Thoracic aorta (tissue), 2 donors: ENCODE results near the gene IPO11. TPM values are rescaled to one million over a fixed set of nuclear protein-coding genes. Genes with fewer than 3 reads are reported as not detected.

Experiments used
- ATAC-seq: fragments of 150-250 bp; one replicate; pipeline ENCODE4 v1.8.0; 2017; ENCODE audit warnings: low read depth; ENCODE audit not compliant: insufficient number of reproducible peaks, low FRiP score
- DNase-seq: peaks from one replicate; pipeline ENCODE4 v3.0.0-alpha.2; 2020; ENCODE audit warnings: low spot score
- H3K27ac ChIP-seq, 2 donors: fragments of 200-600 bp; sonication (generic); 1 replicate in 1 of 2; 2 replicates in 1 of 2; pipeline ENCODE4 v1.5.1; 2016; ENCODE audit warnings: mild to moderate bottlenecking in 2 of 2, moderate library complexity in 2 of 2
- H3K27me3 ChIP-seq: fragments of 200-600 bp; sonication (generic); replicated peaks from 2 replicates; pipeline ENCODE4 v1.6.0; 2016; ENCODE audit warnings: mild to moderate bottlenecking; ENCODE audit not compliant: insufficient read depth
- H3K36me3 ChIP-seq: fragments of 200-600 bp; sonication (generic); one replicate; pipeline ENCODE4 v1.5.1; 2016
- H3K4me1 ChIP-seq, 2 donors: fragments of 200-600 bp; sonication (generic); 1 replicate in 1 of 2; 2 replicates in 1 of 2; pipeline versions ENCODE4 v1.5.1 to v1.6.0; 2016; ENCODE audit warnings: low read depth in 2 of 2, mild to moderate bottlenecking in 1 of 2; ENCODE audit not compliant: control insufficient read depth in 1 of 2
- H3K4me3 ChIP-seq: fragments of 200-600 bp; sonication (generic); 2 replicates; pipeline ENCODE4 v1.5.1; 2016; ENCODE audit warnings: mild to moderate bottlenecking
- H3K9me3 ChIP-seq: fragments of 200-600 bp; sonication (generic); 2 replicates; pipeline ENCODE4 v1.5.1; 2016
- total RNA-seq, 2 donors: library from RNA; depleted of rRNA; stranded (reverse); fragments of >200 nt; gene quantifications; one replicate each; pipeline versions ENCODE4 v1.1.0 to v1.2.3, GENCODE V29; 2016
- TF ChIP-seq, protein P1 (sequence below): fragments of 200-600 bp; sonication (generic); IDR thresholded peaks from one replicate; pipeline ENCODE4 v1.5.1; 2019; ENCODE audit warnings: antibody characterized with exemption

Gene IPO11
- total RNA-seq, 2 donors from 2014 or later = 10.7 to 16.5 TPM

DNA sequence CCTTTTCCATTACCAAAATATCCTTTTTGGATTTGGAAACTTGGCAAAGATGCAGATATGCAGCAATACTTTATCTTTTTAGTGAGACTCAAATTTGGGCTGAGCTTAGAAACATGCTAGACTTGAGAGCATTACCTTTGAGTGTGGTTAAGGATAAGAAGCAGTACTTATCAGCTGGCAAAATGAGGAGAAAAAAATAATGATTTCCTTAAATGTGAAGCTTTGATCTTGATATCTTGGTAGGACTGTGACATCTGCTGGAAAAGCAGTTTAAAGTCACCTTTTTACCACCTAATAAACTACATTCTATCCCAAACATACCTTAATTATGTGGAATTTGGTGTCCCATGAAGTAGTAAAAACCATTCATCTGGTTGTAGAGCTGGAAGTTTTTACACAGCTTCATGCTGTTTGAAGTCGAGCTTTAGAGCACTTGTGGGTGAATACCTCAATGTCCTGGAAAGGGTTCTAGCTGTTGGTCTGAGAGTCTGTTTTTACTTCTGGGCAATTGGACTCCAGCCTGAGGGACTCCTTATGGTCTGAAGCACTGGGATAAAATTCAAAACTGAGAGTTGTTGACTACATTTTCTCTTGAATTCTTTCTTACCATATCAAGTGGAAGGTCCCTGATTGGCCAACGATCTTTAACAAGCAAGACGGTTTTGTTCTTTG is 219.5 kb downstream of the IPO11 start:
- Histone ChIP-seq H3K9me3 (no peaks in the 10 kb centered on the region), H3K4me3 (no peak overlapping the region), H3K36me3 (peaks cover 5% of the 10 kb centered on the region), H3K27me3 (no peaks in the 10 kb centered on the region), H3K27ac (no peak overlapping the region), H3K4me1 (peaks cover 5 to 10% of the 10 kb centered on the region in 2 donors)
- DNase-seq (no peak), ATAC-seq (no peak)
- TF ChIP-seq, protein P1, sequence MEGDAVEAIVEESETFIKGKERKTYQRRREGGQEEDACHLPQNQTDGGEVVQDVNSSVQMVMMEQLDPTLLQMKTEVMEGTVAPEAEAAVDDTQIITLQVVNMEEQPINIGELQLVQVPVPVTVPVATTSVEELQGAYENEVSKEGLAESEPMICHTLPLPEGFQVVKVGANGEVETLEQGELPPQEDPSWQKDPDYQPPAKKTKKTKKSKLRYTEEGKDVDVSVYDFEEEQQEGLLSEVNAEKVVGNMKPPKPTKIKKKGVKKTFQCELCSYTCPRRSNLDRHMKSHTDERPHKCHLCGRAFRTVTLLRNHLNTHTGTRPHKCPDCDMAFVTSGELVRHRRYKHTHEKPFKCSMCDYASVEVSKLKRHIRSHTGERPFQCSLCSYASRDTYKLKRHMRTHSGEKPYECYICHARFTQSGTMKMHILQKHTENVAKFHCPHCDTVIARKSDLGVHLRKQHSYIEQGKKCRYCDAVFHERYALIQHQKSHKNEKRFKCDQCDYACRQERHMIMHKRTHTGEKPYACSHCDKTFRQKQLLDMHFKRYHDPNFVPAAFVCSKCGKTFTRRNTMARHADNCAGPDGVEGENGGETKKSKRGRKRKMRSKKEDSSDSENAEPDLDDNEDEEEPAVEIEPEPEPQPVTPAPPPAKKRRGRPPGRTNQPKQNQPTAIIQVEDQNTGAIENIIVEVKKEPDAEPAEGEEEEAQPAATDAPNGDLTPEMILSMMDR = no peak

GRCh38 chr5:62633243-62633642 is 220.7 kb downstream of the IPO11 start:
- no peak for ATAC-seq

DNA sequence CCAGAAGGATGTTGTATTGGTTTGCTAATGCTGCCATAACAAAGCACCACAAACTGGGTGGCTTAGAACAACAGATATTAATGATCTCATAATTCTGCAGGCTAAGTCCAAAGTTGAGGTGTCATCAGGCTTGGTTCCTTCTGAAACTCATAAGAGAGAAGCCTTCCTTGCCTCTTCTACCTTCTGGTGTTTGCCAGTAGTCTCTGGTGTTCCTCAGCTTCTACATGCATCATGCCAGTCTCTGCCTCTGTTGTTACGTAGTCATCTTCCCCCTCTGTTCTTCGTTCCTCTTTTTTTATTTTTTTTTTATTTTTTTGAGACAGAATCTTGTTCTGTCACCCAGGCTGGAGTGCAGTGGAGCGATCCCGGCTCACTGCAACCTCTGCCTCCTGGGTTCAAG is 227.9 kb downstream of the IPO11 start:
- DNase-seq (no peak), ATAC-seq (no peak)
- Histone ChIP-seq H3K9me3 (no peaks in the 10 kb centered on the region), H3K27ac (no peak overlapping the region), H3K36me3 (no peaks in the 10 kb centered on the region), H3K27me3 (no peaks in the 10 kb centered on the region), H3K4me1 (no peaks in the 10 kb centered on the region), H3K4me3 (no peak overlapping the region)
- TF ChIP-seq, protein P1 = no peak

More at GRCh38 chr5:62633243-62633642, 220.7 kb downstream of the IPO11 start:
- Histone ChIP-seq H3K4me3 (no peak overlapping the region), H3K27me3 (no peaks in the 10 kb centered on the region), H3K9me3 (no peaks in the 10 kb centered on the region), H3K36me3 (no peaks in the 10 kb centered on the region), H3K4me1 (peaks cover 5 to 10% of the 10 kb centered on the region in 2 donors), H3K27ac (no peak overlapping the region)
- TF ChIP-seq, protein P1 = no peak
- DNase-seq = no peak

DNA sequence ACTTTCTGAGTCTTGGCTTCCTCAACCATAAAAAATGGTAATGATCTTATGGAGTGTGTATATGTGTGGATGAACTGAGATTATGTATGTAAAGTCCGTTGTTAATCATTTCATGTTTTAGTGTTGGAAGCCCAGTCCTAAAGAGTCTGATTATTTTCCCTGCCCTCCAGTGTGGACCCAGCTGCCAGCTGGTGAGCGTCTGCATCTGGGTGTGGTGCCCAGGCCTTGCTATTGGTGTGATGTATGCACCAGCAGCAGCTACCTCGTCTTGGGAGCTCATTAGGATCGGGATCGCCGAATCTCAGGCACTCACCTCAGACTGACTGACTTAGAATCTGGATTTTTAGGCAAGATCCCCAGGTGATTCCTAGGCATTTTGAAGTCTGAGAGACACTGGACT is 229.9 kb downstream of the IPO11 start:
- no peak overlapping the region for H3K27ac ChIP-seq
- H3K4me1 ChIP-seq = no peaks in the 10 kb centered on the region
- no peak overlapping the region for H3K4me3 ChIP-seq
- ATAC-seq (no peak), DNase-seq (no peak)
- H3K9me3 ChIP-seq = no peaks in the 10 kb centered on the region
- H3K36me3 ChIP-seq = no peaks in the 10 kb centered on the region
- no peaks in the 10 kb centered on the region for H3K27me3 ChIP-seq
- TF ChIP-seq, protein P1 = no peak

DNA sequence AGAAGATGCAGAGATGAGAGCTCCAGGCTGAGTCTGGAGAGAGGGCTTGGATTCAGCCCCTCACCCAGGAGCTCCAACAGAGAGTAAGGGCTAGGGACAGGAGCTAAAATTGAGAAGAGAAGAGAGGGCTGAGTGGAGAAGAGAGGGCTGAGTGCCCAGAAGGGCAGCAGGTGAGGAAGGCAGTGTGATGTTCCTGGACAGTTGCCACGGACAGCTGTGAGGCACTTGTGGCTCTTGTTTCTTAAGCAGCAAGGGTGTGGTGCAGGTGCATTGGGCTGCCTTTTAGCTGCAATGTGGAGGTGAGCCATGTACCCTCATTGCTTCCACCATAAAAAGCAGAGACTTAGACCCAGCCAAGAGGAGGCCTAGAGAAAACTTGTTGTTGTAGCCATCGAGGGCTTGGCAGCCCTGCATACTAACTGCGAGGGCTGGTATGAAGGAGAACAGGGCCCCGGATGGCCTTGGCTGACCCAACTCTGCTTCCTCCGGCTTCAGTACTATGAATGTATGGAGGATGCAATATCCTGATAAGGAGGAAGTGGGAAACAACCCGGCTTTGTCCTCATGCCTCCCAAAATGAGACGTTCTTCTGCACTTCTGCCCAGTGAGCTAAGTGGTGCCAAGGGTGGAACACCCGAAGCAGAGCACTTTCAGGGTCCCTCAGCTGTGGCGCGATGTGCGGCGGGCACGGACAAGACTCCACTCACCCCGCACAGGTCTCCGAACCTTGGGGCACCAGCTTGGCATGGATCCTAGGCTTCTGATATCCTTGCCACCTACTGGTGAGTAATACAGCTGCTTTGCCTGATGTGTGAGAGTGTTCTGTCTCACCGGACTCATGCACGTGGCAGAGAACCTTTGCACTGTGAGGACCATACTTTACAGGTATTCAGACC is 231.2 kb downstream of the IPO11 start:
- H3K36me3 ChIP-seq = no peaks in the 10 kb centered on the region
- no peaks in the 10 kb centered on the region for H3K27me3 ChIP-seq
- H3K27ac ChIP-seq = no peak overlapping the region
- no peaks in the 10 kb centered on the region for H3K4me1 ChIP-seq
- TF ChIP-seq, protein P1 = no peak
- H3K9me3 ChIP-seq = no peaks in the 10 kb centered on the region
- ATAC-seq = no peak
- no peak overlapping the region for H3K4me3 ChIP-seq
- DNase-seq = no peak
